H9 (cell line): ENCODE measurements around the gene SH2D3C. TPM values are rescaled to one million over a fixed set of nuclear protein-coding genes. Genes with fewer than 3 reads are reported as not detected.

ENCODE experiments used
- DNase-seq: peaks from one replicate; pipeline ENCODE4 v3.0.0-alpha.2; 2017
- H2AFZ ChIP-seq: one replicate; pipeline ENCODE4 v1.6.1; 2013; ENCODE audit warnings: mild to moderate bottlenecking, low read length, control low read depth, moderate library complexity
- H2AK5ac ChIP-seq: 2 replicates; pipeline ENCODE4 v1.6.1; 2013; ENCODE audit warnings: low read length, control low read depth, mixed read lengths; ENCODE audit not compliant: insufficient read length
- H2BK120ac ChIP-seq: one replicate; pipeline ENCODE4 v1.6.1; 2013; ENCODE audit warnings: low read depth, mild to moderate bottlenecking, low read length, control low read depth, inconsistent platforms; ENCODE audit not compliant: poor library complexity, severe bottlenecking
- H2BK12ac ChIP-seq: 2 replicates; pipeline ENCODE4 v1.6.1; 2013; ENCODE audit warnings: low read length, control low read depth, mixed read lengths, low read depth; ENCODE audit not compliant: insufficient read length
- H2BK15ac ChIP-seq: 2 replicates; pipeline ENCODE4 v1.6.1; 2013; ENCODE audit warnings: low read depth, low read length, control low read depth
- H2BK20ac ChIP-seq: one replicate; pipeline ENCODE4 v1.6.1; 2013; ENCODE audit warnings: low read depth, mild to moderate bottlenecking, low read length, control low read depth, inconsistent platforms; ENCODE audit not compliant: poor library complexity, severe bottlenecking
- H2BK5ac ChIP-seq: 2 replicates; pipeline ENCODE4 v1.6.1; 2013; ENCODE audit warnings: low read length, control low read depth, mixed read lengths; ENCODE audit not compliant: insufficient read length
- H3K14ac ChIP-seq: 2 replicates; pipeline ENCODE4 v1.6.1; 2013; ENCODE audit warnings: low read length, control low read depth; ENCODE audit not compliant: insufficient read depth
- H3K18ac ChIP-seq: 2 replicates; pipeline ENCODE4 v1.6.1; 2013; ENCODE audit warnings: low read depth, mild to moderate bottlenecking, mixed read lengths, low read length, control low read depth; ENCODE audit not compliant: insufficient read length
- H3K23ac ChIP-seq: 2 replicates; pipeline ENCODE4 v1.6.1; 2013; ENCODE audit warnings: low read length, control low read depth, mixed read lengths, low read depth; ENCODE audit not compliant: insufficient read length
- H3K23me2 ChIP-seq: 2 replicates; pipeline ENCODE4 v1.6.1; 2013; ENCODE audit warnings: low read depth, mild to moderate bottlenecking, mixed read lengths, low read length, control low read depth; ENCODE audit not compliant: insufficient read length, poor library complexity, severe bottlenecking
- H3K27ac ChIP-seq: 2 replicates; pipeline ENCODE4 v1.5.1; 2013; ENCODE audit warnings: low read length, control low read depth, mixed read lengths, low read depth; ENCODE audit not compliant: insufficient read length
- H3K27me3 ChIP-seq: 2 replicates; pipeline ENCODE4 v1.6.1; 2013; ENCODE audit warnings: low read length, control low read depth, inconsistent platforms; ENCODE audit not compliant: insufficient read depth
- H3K4ac ChIP-seq: 2 replicates; pipeline ENCODE4 v1.6.1; 2013; ENCODE audit warnings: low read depth, mild to moderate bottlenecking, control low read depth, inconsistent platforms, low read length, moderate library complexity
- H3K4me1 ChIP-seq: 2 replicates; pipeline ENCODE4 v1.6.1; 2013; ENCODE audit warnings: low read length, control low read depth, inconsistent platforms; ENCODE audit not compliant: insufficient read depth
- H3K4me2 ChIP-seq: 2 replicates; pipeline ENCODE4 v1.6.1; 2013; ENCODE audit warnings: low read length, control low read depth, mixed read lengths; ENCODE audit not compliant: insufficient read length, insufficient read depth
- H3K56ac ChIP-seq: 2 replicates; pipeline ENCODE4 v1.6.1; 2013; ENCODE audit warnings: low read depth, mild to moderate bottlenecking, mixed read lengths, low read length, control low read depth; ENCODE audit not compliant: insufficient read length
- H3K79me1 ChIP-seq: 2 replicates; pipeline ENCODE4 v1.6.1; 2013; ENCODE audit warnings: low read depth, mild to moderate bottlenecking, moderate library complexity, low read length, control low read depth, inconsistent platforms; ENCODE audit not compliant: insufficient read depth, poor library complexity, severe bottlenecking
- H3K79me2 ChIP-seq: 2 replicates; pipeline ENCODE4 v1.6.1; 2013; ENCODE audit warnings: low read length, control low read depth, inconsistent platforms; ENCODE audit not compliant: insufficient read depth
- H3K9ac ChIP-seq: 2 replicates; pipeline ENCODE4 v1.6.1; 2013; ENCODE audit warnings: low read length, control low read depth, mixed read lengths; ENCODE audit not compliant: insufficient read length; ENCODE audit errors: extremely low read depth
- H3K9me3 ChIP-seq: one replicate; pipeline ENCODE4 v1.6.1; 2013; ENCODE audit warnings: low read depth, low read length, inconsistent platforms; ENCODE audit not compliant: control insufficient read depth
- H3T11ph ChIP-seq: one replicate; pipeline ENCODE4 v1.6.1; 2013; ENCODE audit warnings: mild to moderate bottlenecking, low read length, control low read depth, inconsistent platforms
- H4K20me1 ChIP-seq: one replicate; pipeline ENCODE4 v1.6.1; 2013; ENCODE audit not compliant: control insufficient read depth, insufficient read length, insufficient read depth
- H4K5ac ChIP-seq: 2 replicates; pipeline ENCODE4 v1.6.1; 2013; ENCODE audit warnings: low read depth, mild to moderate bottlenecking, mixed read lengths, low read length, control low read depth; ENCODE audit not compliant: insufficient read length
- H4K8ac ChIP-seq: replicated peaks from 2 replicates; pipeline ENCODE4 v1.6.1; 2013; ENCODE audit warnings: low read length, control low read depth, mixed read lengths, low read depth; ENCODE audit not compliant: insufficient read length
- H4K91ac ChIP-seq: 2 replicates; pipeline ENCODE4 v1.6.1; 2013; ENCODE audit warnings: low read depth, mild to moderate bottlenecking, moderate library complexity, mixed read lengths, low read length, control low read depth; ENCODE audit not compliant: insufficient read length
- H3K27ac Mint-ChIP-seq, 3 experiments: 2 replicates in 2 of 3; 3 replicates in 1 of 3; pipeline ENCODE4 v1.8.0; 2020 to 2021; ENCODE audit warnings: mixed read lengths in 3 of 3, mild to moderate bottlenecking in 1 of 3, moderate library complexity in 1 of 3
- H3K27me3 Mint-ChIP-seq: 2 replicates; pipeline ENCODE4 v1.8.0; 2021; ENCODE audit warnings: low read depth, mild to moderate bottlenecking, moderate library complexity, mixed read lengths
- H3K36me3 Mint-ChIP-seq, 3 experiments: 2 replicates in 2 of 3; 3 replicates in 1 of 3; pipeline ENCODE4 v1.8.0; 2020 to 2021; ENCODE audit warnings: low read depth in 3 of 3, mixed read lengths in 3 of 3; ENCODE audit not compliant: insufficient read depth in 1 of 3
- H3K4me1 Mint-ChIP-seq, 2 experiments: 2 replicates each; pipeline ENCODE4 v1.8.0; 2020; ENCODE audit warnings: mixed read lengths in 2 of 2
- H3K4me3 Mint-ChIP-seq, 2 experiments: 2 replicates in 1 of 2; 3 replicates in 1 of 2; pipeline ENCODE4 v1.8.0; 2020 to 2021; ENCODE audit warnings: mild to moderate bottlenecking in 2 of 2, mixed read lengths in 2 of 2, moderate library complexity in 1 of 2
- H3K9me3 Mint-ChIP-seq, 2 experiments: 2 replicates in 1 of 2; 3 replicates in 1 of 2; pipeline ENCODE4 v1.8.0; 2020; ENCODE audit warnings: mild to moderate bottlenecking in 2 of 2, mixed read lengths in 2 of 2, moderate library complexity in 1 of 2
- CTCF ChIP-seq: fragments of 200-600 bp; sonication (generic); conservative IDR thresholded peaks from 3 replicates; pipeline ENCODE4 v1.8.0; 2021; ENCODE audit warnings: antibody characterized with exemption, mild to moderate bottlenecking
- WGBS: extraction: QIAGEN DNeasy Blood & Tissue Kit; methylation state at CpG from one replicate; pipeline ENCODE4 v1.1.7; 2013; ENCODE audit warnings: missing lambda C conversion rate, low lambda C conversion rate, mixed read lengths; ENCODE audit not compliant: insufficient read length; ENCODE audit errors: extremely low coverage; 5-methylcytosine and 5-hydroxymethylcytosine counted together
- total RNA-seq: library from RNA; stranded (reverse); gene quantifications from 2 replicates; pipeline ENCODE4 v1.2.1, GENCODE V29; 2021

SH2D3C gene
- total RNA-seq, 1 experiment from 2014 or later = 1.7 TPM

- Histone ChIP-seq H2BK5ac (no peak overlapping the region), H3K27ac (no peak overlapping the region), H3K23me2 (peaks cover 4% of the 10 kb centered on the region), H3K18ac (peak overlapping the region; percentile 66), H3K56ac (no peak overlapping the region), H3K27me3 (no peaks in the 10 kb centered on the region), H4K8ac (no peak overlapping the region), H4K91ac (no peak overlapping the region), H2BK15ac (no peak overlapping the region), H4K5ac (peak overlapping the region; percentile 36), H2AFZ (no peak overlapping the region), H3K4me2 (peak overlapping the region; percentile 57), H3K79me1 (no peaks in the 10 kb centered on the region), H3K9me3 (no peaks in the 10 kb centered on the region), H4K20me1 (no peaks in the 10 kb centered on the region), H2BK120ac (no peak overlapping the region), H3K14ac (peak overlapping the region; percentile 73), H3T11ph (no peak overlapping the region), H2BK20ac (no peak overlapping the region), H3K23ac (no peak overlapping the region), H3K9ac (peak overlapping the region; percentile 35), H3K79me2 (no peaks in the 10 kb centered on the region), H3K4me1 (no peaks in the 10 kb centered on the region), H2BK12ac (no peak overlapping the region), H3K4ac (no peak overlapping the region), H2AK5ac (no peak overlapping the region)
- peak overlapping the region in 2 of 3 experiments; percentile 68 to 81; a peak in 3 of 7 replicates for H3K27ac Mint-ChIP-seq
- H3K4me1 Mint-ChIP-seq = peaks cover 2 to 7% of the 10 kb centered on the region in 2 experiments
- peak; percentile 98 for DNase-seq
- H3K36me3 Mint-ChIP-seq = peaks cover 0 to 1% (median 0%) of the 10 kb centered on the region in 3 experiments; a peak in 1 of 7 replicates
- H3K4me3 Mint-ChIP-seq = peak overlapping the region; percentile 70 to 81
- peaks cover 6% of the 10 kb centered on the region for H3K27me3 Mint-ChIP-seq
- H3K9me3 Mint-ChIP-seq = no peaks in the 10 kb centered on the region
- WGBS = no CpG with 5 or more reads among the region's 41 CpGs
- peak; percentile 25; the same call in 1 of the 3 replicates for TF ChIP-seq CTCF
Measured at GRCh38 chr9:127698985-127699670, 79.3 kb downstream of the SH2D3C start.
